HepG2 (cell line): ENCODE measurements around the gene ARL5C. TPM values are rescaled to one million over a fixed set of nuclear protein-coding genes. Genes with fewer than 3 reads are reported as not detected.

Experiments used
- MED13 ChIP-seq: sonication (generic); formaldehyde crosslinking; IDR thresholded peaks from 2 replicates; pipeline ENCODE4 v1.5.0; 2020; ENCODE audit warnings: missing genetic modification reagents
- NR2F6 ChIP-seq, 2 experiments: IDR thresholded peaks; 2 replicates each; pipeline ENCODE4 v1.6.1; 2016; ENCODE audit warnings: antibody characterized with exemption in 1 of 2, mild to moderate bottlenecking in 1 of 2
- SETDB1 ChIP-seq: sonication (generic); formaldehyde crosslinking; IDR thresholded peaks from 2 replicates; pipeline ENCODE4 v1.5.1; 2020; ENCODE audit warnings: missing genetic modification reagents, mild to moderate bottlenecking, borderline replicate concordance
- SPEN ChIP-seq: sonication (generic); formaldehyde crosslinking; IDR thresholded peaks from 2 replicates; pipeline ENCODE4 v1.5.1; 2020; ENCODE audit warnings: low read depth, mild to moderate bottlenecking, missing genetic modification reagents
- TAF1 ChIP-seq: sonication (generic); formaldehyde crosslinking; IDR thresholded peaks from 2 replicates; pipeline ENCODE4 v1.4.0; 2020; ENCODE audit warnings: missing genetic modification reagents
- TBL1XR1 ChIP-seq: fragments of 150-350 bp; IDR thresholded peaks from 2 replicates; pipeline ENCODE4 v1.6.1; 2014; ENCODE audit warnings: borderline replicate concordance, low read length; ENCODE audit not compliant: partially characterized antibody
- TSC22D2 ChIP-seq: sonication (generic); formaldehyde crosslinking; IDR thresholded peaks from 2 replicates; pipeline ENCODE4 v1.5.1; 2020; ENCODE audit warnings: missing genetic modification reagents, mild to moderate bottlenecking, borderline replicate concordance
- ZEB1 ChIP-seq: IDR thresholded peaks from 2 replicates; pipeline ENCODE4 v1.6.1; 2012; ENCODE audit warnings: mild to moderate bottlenecking, low read depth, inconsistent platforms; ENCODE audit not compliant: insufficient replicate concordance
- ZFP1 ChIP-seq: IDR thresholded peaks from 2 replicates; pipeline ENCODE4 v1.6.1; 2016
- ZFX ChIP-seq: sonication (generic); formaldehyde crosslinking; IDR thresholded peaks from 2 replicates; pipeline ENCODE4 v1.4.0; 2020; ENCODE audit warnings: mild to moderate bottlenecking, low read depth, missing genetic modification reagents, moderate library complexity
- ZNF274 ChIP-seq: sonication (generic); formaldehyde crosslinking; IDR thresholded peaks from 2 replicates; pipeline ENCODE4 v1.5.1; 2020; ENCODE audit warnings: mild to moderate bottlenecking, missing genetic modification reagents
- polyA plus RNA-seq, 8 experiments: library from polyadenylated mRNA; depleted of rRNA in 3 of 8; stranded (reverse) in 7 of 8; unstranded in 1 of 8; fragments of >200 nt; fragmentation: Illumina TruSeq in 4 of 8; extraction: Trizol in 4 of 8; gene quantifications; 2 replicates each; pipeline versions ENCODE4 v1.2.1 to v1.2.3, GENCODE V29; 2011 to 2016; ENCODE audit warnings: low read depth in 4 of 8, missing spikeins in 1 of 8, mixed read lengths in 1 of 8; ENCODE audit not compliant: insufficient read depth in 1 of 8
- total RNA-seq, 5 experiments: library from RNA; depleted of rRNA; stranded (reverse); fragments of >200 nt; fragmentation: Illumina TruSeq; extraction: Trizol; gene quantifications; 2 replicates each; pipeline ENCODE4 v1.2.3, GENCODE V29; 2016; ENCODE audit warnings: low read depth in 1 of 5
- TF ChIP-seq, protein P1 (sequence below): IDR thresholded peaks from 2 replicates; pipeline ENCODE4 v1.6.1; 2016
- TF ChIP-seq, protein P2 (sequence below): IDR thresholded peaks from 2 replicates; pipeline ENCODE4 v1.6.1; 2016; ENCODE audit warnings: low read depth, control low read depth
- TF ChIP-seq, protein P3 (sequence below): sonication (generic); formaldehyde crosslinking; IDR thresholded peaks from 2 replicates; pipeline ENCODE4 v1.9.0; 2021; ENCODE audit warnings: missing genetic modification reagents, borderline replicate concordance
- TF ChIP-seq, protein P4 (sequence below): sonication (generic); formaldehyde crosslinking; IDR thresholded peaks from 2 replicates; pipeline ENCODE4 v1.4.0; 2020; ENCODE audit warnings: missing genetic modification reagents
- TF ChIP-seq, protein P5 (sequence below): sonication (generic); formaldehyde crosslinking; IDR thresholded peaks from 2 replicates; pipeline ENCODE4 v1.4.0; 2020; ENCODE audit warnings: low read depth, mild to moderate bottlenecking, missing genetic modification reagents
- TF ChIP-seq, protein P6 (sequence below): IDR thresholded peaks from 2 replicates; pipeline ENCODE4 v1.6.1; 2018; ENCODE audit warnings: missing genetic modification reagents

Gene ARL5C
- total and polyA plus RNA-seq, 2 of the 13 experiments (the other 11 are each of a cell fraction or from before 2014, with no cell fraction given): not detected

GRCh38 chr17:39200070-39200879 is 34.3 kb upstream of the ARL5C start, which contains the start of gene RPL19 (continued):
- TF ChIP-seq NR2F6 (IDR thresholded peaks at IDR 0.05) (0 out of 2 replicates have a peak, but pooled peaks have one; percentile 28), NR2F6 (CRISPR knock-in tag; IDR thresholded peaks at IDR 0.05) (no peak), ZEB1 (no peak), ZFP1 (peak; percentile 75), SETDB1 (CRISPR knock-in tag) (0 out of 2 replicates have a peak, but pooled peaks have one; percentile 14), ZFX (CRISPR knock-in tag) (peak; percentile 98), SPEN (CRISPR knock-in tag) (peak; percentile 96), ZNF274 (CRISPR knock-in tag) (peak; percentile 85; the same call in 1 of the 2 replicates), TSC22D2 (CRISPR knock-in tag) (no peak; the same call in none of the 2 replicates), MED13 (peak; percentile 37; the same call in 1 of the 2 replicates), TAF1 (CRISPR knock-in tag) (peak; percentile 95), TBL1XR1 (peak; percentile 30)
- TF ChIP-seq, protein P1, sequence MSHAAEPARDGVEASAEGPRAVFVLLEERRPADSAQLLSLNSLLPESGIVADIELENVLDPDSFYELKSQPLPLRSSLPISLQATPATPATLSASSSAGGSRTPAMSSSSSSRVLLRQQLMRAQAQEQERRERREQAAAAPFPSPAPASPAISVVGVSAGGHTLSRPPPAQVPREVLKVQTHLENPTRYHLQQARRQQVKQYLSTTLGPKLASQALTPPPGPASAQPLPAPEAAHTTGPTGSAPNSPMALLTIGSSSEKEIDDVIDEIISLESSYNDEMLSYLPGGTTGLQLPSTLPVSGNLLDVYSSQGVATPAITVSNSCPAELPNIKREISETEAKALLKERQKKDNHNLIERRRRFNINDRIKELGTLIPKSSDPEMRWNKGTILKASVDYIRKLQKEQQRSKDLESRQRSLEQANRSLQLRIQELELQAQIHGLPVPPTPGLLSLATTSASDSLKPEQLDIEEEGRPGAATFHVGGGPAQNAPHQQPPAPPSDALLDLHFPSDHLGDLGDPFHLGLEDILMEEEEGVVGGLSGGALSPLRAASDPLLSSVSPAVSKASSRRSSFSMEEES (CRISPR knock-in tag): no peak; the same call in 1 of the 2 replicates
- TF ChIP-seq, protein P2, sequence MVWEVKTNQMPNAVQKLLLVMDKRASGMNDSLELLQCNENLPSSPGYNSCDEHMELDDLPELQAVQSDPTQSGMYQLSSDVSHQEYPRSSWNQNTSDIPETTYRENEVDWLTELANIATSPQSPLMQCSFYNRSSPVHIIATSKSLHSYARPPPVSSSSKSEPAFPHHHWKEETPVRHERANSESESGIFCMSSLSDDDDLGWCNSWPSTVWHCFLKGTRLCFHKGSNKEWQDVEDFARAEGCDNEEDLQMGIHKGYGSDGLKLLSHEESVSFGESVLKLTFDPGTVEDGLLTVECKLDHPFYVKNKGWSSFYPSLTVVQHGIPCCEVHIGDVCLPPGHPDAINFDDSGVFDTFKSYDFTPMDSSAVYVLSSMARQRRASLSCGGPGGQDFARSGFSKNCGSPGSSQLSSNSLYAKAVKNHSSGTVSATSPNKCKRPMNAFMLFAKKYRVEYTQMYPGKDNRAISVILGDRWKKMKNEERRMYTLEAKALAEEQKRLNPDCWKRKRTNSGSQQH (CRISPR knock-in tag): peak; percentile 90
- TF ChIP-seq, protein P3, sequence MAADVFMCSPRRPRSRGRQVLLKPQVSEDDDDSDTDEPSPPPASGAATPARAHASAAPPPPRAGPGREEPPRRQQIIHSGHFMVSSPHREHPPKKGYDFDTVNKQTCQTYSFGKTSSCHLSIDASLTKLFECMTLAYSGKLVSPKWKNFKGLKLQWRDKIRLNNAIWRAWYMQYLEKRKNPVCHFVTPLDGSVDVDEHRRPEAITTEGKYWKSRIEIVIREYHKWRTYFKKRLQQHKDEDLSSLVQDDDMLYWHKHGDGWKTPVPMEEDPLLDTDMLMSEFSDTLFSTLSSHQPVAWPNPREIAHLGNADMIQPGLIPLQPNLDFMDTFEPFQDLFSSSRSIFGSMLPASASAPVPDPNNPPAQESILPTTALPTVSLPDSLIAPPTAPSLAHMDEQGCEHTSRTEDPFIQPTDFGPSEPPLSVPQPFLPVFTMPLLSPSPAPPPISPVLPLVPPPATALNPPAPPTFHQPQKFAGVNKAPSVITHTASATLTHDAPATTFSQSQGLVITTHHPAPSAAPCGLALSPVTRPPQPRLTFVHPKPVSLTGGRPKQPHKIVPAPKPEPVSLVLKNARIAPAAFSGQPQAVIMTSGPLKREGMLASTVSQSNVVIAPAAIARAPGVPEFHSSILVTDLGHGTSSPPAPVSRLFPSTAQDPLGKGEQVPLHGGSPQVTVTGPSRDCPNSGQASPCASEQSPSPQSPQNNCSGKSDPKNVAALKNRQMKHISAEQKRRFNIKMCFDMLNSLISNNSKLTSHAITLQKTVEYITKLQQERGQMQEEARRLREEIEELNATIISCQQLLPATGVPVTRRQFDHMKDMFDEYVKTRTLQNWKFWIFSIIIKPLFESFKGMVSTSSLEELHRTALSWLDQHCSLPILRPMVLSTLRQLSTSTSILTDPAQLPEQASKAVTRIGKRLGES (CRISPR knock-in tag): no peak
- TF ChIP-seq, protein P4, sequence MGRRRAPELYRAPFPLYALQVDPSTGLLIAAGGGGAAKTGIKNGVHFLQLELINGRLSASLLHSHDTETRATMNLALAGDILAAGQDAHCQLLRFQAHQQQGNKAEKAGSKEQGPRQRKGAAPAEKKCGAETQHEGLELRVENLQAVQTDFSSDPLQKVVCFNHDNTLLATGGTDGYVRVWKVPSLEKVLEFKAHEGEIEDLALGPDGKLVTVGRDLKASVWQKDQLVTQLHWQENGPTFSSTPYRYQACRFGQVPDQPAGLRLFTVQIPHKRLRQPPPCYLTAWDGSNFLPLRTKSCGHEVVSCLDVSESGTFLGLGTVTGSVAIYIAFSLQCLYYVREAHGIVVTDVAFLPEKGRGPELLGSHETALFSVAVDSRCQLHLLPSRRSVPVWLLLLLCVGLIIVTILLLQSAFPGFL: no peak
- TF ChIP-seq, protein P5, sequence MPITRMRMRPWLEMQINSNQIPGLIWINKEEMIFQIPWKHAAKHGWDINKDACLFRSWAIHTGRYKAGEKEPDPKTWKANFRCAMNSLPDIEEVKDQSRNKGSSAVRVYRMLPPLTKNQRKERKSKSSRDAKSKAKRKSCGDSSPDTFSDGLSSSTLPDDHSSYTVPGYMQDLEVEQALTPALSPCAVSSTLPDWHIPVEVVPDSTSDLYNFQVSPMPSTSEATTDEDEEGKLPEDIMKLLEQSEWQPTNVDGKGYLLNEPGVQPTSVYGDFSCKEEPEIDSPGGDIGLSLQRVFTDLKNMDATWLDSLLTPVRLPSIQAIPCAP (CRISPR knock-in tag): 0 out of 2 replicates have a peak, but pooled peaks have one; percentile 67
- TF ChIP-seq, protein P6, sequence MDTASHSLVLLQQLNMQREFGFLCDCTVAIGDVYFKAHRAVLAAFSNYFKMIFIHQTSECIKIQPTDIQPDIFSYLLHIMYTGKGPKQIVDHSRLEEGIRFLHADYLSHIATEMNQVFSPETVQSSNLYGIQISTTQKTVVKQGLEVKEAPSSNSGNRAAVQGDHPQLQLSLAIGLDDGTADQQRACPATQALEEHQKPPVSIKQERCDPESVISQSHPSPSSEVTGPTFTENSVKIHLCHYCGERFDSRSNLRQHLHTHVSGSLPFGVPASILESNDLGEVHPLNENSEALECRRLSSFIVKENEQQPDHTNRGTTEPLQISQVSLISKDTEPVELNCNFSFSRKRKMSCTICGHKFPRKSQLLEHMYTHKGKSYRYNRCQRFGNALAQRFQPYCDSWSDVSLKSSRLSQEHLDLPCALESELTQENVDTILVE (CRISPR knock-in tag): peak; percentile 31; the same call in 1 of the 2 replicates
